Measurements from ENCODE around the gene PI3. TPM values are rescaled to one million over a fixed set of nuclear protein-coding genes. Genes with fewer than 3 reads are reported as not detected.

The PI3 gene
- total RNA-seq, 3 donors from 2014 or later = 86.8 to 399 (median 294) TPM

DNA sequence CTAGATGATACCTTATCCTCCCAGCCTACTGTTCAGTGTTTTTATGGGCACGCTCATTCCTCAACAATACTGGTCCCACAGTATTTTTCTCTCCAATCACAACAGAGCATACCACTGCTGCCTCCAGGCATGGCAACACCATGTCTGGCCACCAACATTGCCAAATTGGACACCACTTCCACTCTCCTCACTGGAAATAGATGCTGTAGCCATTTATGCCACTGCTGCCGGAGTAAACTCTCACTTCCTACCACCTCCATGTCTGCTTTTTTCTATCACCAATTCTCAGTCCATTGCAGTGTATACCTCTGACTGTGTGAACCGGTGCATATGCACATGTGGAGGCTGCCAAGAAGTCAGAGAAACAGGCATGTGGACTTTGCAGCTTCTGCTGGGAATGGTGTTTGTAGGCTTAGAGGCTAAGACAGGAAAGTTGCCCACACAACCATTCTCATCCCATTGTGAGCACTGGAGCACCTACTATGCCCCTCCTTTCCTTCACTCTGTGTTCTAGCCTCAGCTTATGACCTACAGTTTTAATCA lies 14.4 kb downstream of the PI3 start:
- Histone ChIP-seq H3K9me3 (no peaks in the 10 kb centered on the region), H3K4me1 (ENCODE audit: low read depth) (no peaks in the 10 kb centered on the region), H3K4me3 (no peak overlapping the region), H3K36me3 (ENCODE audit: low read depth) (no peaks in the 10 kb centered on the region)
- ATAC-seq (no peak), DNase-seq (no peak)
- intact Hi-C loops (cut with DNase I, micrococcal nuclease) = no loop called here
- TF ChIP-seq, protein P1, sequence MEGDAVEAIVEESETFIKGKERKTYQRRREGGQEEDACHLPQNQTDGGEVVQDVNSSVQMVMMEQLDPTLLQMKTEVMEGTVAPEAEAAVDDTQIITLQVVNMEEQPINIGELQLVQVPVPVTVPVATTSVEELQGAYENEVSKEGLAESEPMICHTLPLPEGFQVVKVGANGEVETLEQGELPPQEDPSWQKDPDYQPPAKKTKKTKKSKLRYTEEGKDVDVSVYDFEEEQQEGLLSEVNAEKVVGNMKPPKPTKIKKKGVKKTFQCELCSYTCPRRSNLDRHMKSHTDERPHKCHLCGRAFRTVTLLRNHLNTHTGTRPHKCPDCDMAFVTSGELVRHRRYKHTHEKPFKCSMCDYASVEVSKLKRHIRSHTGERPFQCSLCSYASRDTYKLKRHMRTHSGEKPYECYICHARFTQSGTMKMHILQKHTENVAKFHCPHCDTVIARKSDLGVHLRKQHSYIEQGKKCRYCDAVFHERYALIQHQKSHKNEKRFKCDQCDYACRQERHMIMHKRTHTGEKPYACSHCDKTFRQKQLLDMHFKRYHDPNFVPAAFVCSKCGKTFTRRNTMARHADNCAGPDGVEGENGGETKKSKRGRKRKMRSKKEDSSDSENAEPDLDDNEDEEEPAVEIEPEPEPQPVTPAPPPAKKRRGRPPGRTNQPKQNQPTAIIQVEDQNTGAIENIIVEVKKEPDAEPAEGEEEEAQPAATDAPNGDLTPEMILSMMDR (IDR thresholded peaks at IDR 0.05) = no peak

DNA sequence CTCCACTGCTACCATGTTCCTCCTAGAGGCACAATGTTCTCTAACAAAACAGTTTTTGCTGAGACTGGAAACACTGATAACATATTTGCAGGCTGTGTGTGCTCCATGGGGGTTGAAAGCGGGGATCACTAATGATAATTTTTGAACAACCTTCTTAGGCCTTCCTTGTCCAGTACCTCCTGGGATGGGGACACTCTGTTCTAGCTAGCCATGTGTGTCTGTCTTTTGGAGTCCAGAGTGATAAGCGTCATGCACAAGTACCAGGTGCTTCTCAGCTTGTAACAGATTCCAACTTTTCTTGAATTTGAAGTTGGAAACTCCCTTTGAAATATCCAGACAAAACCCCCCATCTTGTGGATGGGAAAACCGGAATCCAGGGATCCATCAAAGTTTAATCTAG lies 15.2 kb downstream of the PI3 start:
- H3K36me3 ChIP-seq (ENCODE audit: low read depth) = no peaks in the 10 kb centered on the region
- H3K4me1 ChIP-seq (ENCODE audit: low read depth) = no peaks in the 10 kb centered on the region
- H3K4me3 ChIP-seq = no peak overlapping the region
- DNase-seq = no peak
- TF ChIP-seq, protein P1 (IDR thresholded peaks at IDR 0.05) = no peak
- intact Hi-C loops (cut with DNase I, micrococcal nuclease) = no loop called here
- ATAC-seq = no peak
- H3K9me3 ChIP-seq = no peaks in the 10 kb centered on the region

DNA sequence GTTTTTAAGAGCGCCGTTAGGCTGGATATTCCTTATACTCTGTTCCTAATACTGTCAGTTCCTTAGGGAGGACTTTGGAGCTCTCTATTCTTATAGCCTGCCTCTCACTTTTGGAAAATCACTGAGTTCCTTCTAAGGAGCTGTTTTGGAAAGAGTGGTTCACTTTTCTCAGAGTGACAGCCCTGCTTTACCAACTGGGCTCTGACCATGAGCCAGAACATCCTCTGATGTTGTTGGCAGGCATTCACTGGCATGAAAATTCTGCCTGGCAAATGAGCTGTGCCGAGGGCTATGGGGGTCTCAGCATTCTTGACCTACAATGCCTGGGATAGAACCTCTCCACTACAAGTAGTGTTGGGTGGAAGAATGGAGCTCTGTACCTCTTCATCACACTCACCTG lies 17.2 kb downstream of the PI3 start:
- no peak for ATAC-seq
- intact Hi-C loops (cut with DNase I, micrococcal nuclease) = no loop called here
- TF ChIP-seq, protein P1 (IDR thresholded peaks at IDR 0.05) = no peak

DNA sequence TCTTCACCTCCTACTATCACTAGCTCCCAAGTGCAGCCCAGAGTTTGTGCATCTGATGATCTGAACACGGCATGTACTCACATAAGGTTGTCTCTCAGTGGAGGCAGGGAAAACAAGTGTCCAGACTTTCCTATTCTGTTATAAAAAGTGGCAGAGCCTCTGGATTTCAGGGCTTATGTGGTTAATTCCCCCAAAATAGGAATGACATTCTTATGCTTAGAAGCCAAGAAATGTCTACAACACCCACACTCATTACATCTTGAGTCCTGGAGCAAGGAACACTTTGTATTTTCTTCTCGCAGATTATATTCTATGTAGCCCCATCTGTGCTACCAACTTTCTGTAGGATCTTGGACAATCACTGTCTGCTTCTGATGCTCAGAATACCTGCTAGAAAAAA lies 18.6 kb downstream of the PI3 start:
- H3K9me3 ChIP-seq = no peaks in the 10 kb centered on the region
- ATAC-seq (no peak), DNase-seq (no peak)
- no peaks in the 10 kb centered on the region for H3K4me1 ChIP-seq (ENCODE audit: low read depth)
- intact Hi-C loops (cut with DNase I, micrococcal nuclease) = no loop called here
- no peak overlapping the region for H3K4me3 ChIP-seq
- TF ChIP-seq, protein P1 (IDR thresholded peaks at IDR 0.05) = no peak
- no peaks in the 10 kb centered on the region for H3K36me3 ChIP-seq (ENCODE audit: low read depth)

More for the DNA sequence above, 17.2 kb downstream of the PI3 start:
- DNase-seq = no peak
- no peak overlapping the region for H3K4me3 ChIP-seq
- no peaks in the 10 kb centered on the region for H3K36me3 ChIP-seq (ENCODE audit: low read depth)
- no peaks in the 10 kb centered on the region for H3K4me1 ChIP-seq (ENCODE audit: low read depth)
- H3K9me3 ChIP-seq = no peaks in the 10 kb centered on the region

DNA sequence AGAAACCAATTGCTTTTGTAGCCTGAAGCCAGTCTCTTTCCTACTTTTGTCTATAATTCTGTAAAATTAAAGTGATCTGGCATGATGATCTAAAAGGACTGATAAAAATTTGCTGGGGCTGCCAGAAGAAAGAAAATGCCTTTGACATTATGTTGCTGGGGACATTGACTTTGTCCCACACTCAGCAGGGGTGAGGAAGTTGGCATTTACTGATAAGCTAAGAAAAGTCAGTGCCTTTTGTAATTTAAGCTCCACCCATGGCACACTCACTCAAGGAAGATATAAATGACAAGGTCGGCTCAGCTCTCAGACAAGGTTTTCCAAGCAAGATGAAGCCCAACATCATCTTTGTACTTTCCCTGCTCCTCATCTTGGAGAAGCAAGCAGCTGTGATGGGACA lies 32.0 kb downstream of the PI3 start, which contains the start of gene SEMG1:
SEMG1 (plus strand) TSS at position 309 of the 400 bp plus-strand sequence; CDS start at position 330, 21 bp downstream.
- Histone ChIP-seq H3K36me3 (ENCODE audit: low read depth) (no peaks in the 10 kb centered on the region), H3K4me1 (ENCODE audit: low read depth) (no peaks in the 10 kb centered on the region), H3K9me3 (peaks cover 6% of the 10 kb centered on the region), H3K4me3 (no peak within 1 kb of the TSS)
- ATAC-seq (peak; percentile 78), DNase-seq (peak in 1 of 3 donors; percentile 16)
- TF ChIP-seq, protein P1 (IDR thresholded peaks at IDR 0.05) = no peak
- intact Hi-C loops (cut with DNase I, micrococcal nuclease) = no loop called here

DNA sequence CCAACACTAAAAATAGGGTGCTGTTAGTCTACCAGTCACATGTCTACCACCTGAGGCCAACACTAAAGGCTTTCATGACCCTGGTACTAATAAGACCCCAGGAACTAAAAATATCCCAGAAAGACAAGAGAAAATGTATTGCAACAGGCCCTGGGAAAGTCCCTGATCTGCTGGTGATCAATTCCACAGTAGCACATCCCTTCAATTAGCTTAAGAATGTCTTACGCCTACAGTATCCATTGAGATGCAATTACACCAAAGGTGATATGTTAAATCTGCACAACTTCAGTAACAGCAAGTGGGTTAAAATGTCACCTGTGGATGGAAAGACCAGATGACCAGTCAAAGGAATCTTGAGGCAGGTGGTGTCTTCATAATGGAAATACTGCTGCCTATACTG lies 35.2 kb downstream of the PI3 start:
- Histone ChIP-seq H3K9me3 (no peaks in the 10 kb centered on the region), H3K4me1 (ENCODE audit: low read depth) (no peaks in the 10 kb centered on the region), H3K4me3 (no peak overlapping the region), H3K36me3 (ENCODE audit: low read depth) (no peaks in the 10 kb centered on the region)
- TF ChIP-seq, protein P1 (IDR thresholded peaks at IDR 0.05) = no peak
- ATAC-seq (no peak), DNase-seq (no peak)
- intact Hi-C loops (cut with DNase I, micrococcal nuclease) = no loop called here

All from mucosa of descending colon (tissue), 3 donors.